ACC112 (cell line): Measurements from ENCODE around the gene PLAAT1.

Experiments used
- H2AFZ ChIP-seq: fragments of 200-600 bp; sonication (generic); one replicate; pipeline ENCODE4 v1.6.0; 2017; ENCODE audit warnings: antibody characterized with exemption, low read length; ENCODE audit not compliant: unreplicated experiment
- H3K27ac ChIP-seq: fragments of 200-600 bp; sonication (generic); 2 replicates; pipeline ENCODE4 v1.5.1; 2014; ENCODE audit warnings: low read depth, mild to moderate bottlenecking, antibody characterized with exemption, low read length, moderate library complexity
- H3K27me3 ChIP-seq: fragments of 200-600 bp; sonication (generic); 2 replicates; pipeline ENCODE4 v1.6.1; 2014; ENCODE audit warnings: mild to moderate bottlenecking, antibody characterized with exemption, low read length, moderate library complexity, mixed read lengths; ENCODE audit not compliant: insufficient read depth
- H3K36me3 ChIP-seq: fragments of 200-600 bp; sonication (generic); 2 replicates; pipeline ENCODE4 v1.6.1; 2016; ENCODE audit warnings: mild to moderate bottlenecking, antibody characterized with exemption, low read length, moderate library complexity, mixed read lengths; ENCODE audit not compliant: insufficient read depth
- H3K4me1 ChIP-seq: fragments of 200-600 bp; sonication (generic); one replicate; pipeline ENCODE4 v1.6.1; 2016; ENCODE audit warnings: low read length, mixed read lengths; ENCODE audit not compliant: insufficient read depth, unreplicated experiment, control insufficient read depth
- H3K4me3 ChIP-seq: fragments of 200-600 bp; sonication (generic); 2 replicates; pipeline ENCODE4 v1.5.1; 2014; ENCODE audit warnings: mild to moderate bottlenecking, low read depth, low read length
- H3K79me2 ChIP-seq: fragments of 200-600 bp; sonication (generic); one replicate; pipeline ENCODE4 v1.6.0; 2016; ENCODE audit warnings: low read length; ENCODE audit not compliant: control insufficient read depth, unreplicated experiment, insufficient read depth

The PLAAT1 gene

DNA sequence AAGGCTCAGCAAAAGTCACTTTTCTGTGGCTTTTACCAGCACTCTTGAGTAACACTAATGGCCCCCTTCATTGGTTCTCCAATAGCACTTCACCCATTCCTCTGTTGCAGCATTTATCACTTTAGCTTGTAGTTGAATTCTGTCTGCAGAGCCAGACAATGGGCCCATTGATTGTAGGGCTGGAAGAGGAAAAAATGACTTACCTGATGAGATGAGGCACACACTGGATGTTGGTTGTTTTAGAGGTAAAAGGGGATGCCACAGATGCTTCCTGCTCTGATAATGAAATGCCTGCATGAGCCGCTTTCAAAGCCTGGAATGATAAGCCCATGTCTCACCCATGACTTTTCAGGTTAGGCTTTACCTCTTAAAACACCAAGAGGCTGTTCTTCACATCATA, 64.3 kb downstream of the PLAAT1 start:
- no peak overlapping the region for H2AFZ ChIP-seq
- no peaks in the 10 kb centered on the region for H3K36me3 ChIP-seq
- H3K79me2 ChIP-seq: no peaks in the 10 kb centered on the region
- no peaks in the 10 kb centered on the region for H3K4me1 ChIP-seq
- H3K4me3 ChIP-seq: no peak overlapping the region
- H3K27me3 ChIP-seq: no peaks in the 10 kb centered on the region
- no peak overlapping the region for H3K27ac ChIP-seq

DNA sequence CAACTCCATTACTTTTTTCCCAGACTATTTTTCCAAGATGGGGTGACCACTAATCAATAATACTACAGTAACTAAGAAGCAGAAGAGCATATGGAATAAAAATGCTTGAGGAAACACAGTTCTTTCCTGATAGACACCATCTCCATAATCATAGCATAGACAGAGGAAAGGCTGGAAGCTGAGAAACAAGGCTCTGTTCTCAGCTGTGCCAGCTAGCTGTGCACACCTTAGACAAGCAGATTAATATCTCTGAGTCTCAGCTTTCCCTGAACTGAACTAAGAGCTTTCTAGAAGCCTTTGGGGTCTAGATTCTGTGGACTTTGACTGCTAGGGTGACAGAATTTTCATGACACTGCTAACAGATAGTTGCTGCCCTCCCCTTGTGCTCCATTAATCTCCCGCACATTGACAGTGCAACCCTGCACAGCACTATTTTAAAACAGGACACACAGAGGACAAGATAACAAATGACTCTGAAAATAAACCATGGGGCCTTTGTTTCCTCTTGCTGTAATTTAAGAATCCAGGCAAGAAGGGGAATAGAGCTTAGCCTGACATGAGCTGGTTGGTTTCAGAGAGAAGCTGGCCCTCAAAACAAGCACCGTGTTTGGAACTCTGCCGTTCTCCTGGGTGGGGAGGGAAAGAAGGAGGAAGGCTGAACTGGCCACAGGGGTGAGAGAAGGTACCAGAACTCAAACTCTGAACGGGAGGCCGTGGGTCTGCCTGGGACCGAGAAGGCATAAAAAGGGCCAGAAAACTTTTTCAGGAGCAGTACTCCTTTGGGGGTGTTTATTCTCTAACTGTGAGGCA, 70.1 kb downstream of the PLAAT1 start:
- Histone ChIP-seq H3K4me1 (no peaks in the 10 kb centered on the region), H3K27ac (no peak overlapping the region), H3K36me3 (no peaks in the 10 kb centered on the region), H3K4me3 (no peak overlapping the region), H3K79me2 (no peaks in the 10 kb centered on the region), H2AFZ (no peak overlapping the region), H3K27me3 (no peaks in the 10 kb centered on the region)

DNA sequence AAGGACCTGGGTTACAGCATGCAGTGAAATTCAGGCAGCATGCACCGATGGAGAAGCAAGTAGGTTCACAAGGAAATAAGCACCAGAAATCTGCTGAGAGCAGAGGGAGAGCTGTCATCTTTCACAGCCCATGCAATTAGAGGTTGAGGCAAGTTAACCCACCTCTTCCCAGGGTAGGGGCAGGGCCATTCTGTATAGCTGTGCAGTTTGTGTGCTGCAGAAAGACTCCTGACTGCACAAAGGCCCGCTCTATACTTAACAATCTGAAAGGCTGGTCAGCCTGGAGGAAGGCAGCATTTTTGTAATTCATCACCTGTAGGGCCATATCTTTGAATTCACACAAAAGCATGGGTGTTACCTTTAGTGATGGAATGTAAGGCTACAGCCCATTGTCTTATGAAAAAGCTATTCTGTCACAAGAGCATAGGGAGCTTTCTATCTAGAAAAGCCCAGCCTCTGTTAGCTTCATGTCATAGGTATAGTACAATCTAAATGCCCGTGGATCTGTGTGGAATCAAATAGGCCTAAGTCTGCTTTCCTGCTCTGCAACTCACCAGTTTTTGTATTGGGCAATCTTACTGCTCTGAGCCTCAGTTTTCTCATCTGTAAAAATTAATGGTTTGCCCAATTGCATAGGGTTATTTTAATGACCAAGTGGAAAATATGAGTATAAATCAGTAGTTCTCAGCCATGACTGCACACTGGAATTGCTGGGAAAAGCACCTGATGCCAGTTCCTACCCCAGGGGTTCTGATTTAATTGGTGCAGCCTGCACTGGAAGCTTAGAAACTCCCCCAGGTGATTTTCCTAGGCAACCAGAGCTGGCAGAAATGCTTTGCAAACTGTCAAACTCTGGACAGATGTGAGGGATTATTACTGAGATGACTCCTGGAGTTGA, 72.3 kb downstream of the PLAAT1 start:
- H2AFZ ChIP-seq: no peak overlapping the region
- H3K4me1 ChIP-seq: no peaks in the 10 kb centered on the region
- H3K27me3 ChIP-seq: no peaks in the 10 kb centered on the region
- H3K79me2 ChIP-seq: no peaks in the 10 kb centered on the region
- H3K4me3 ChIP-seq: no peak overlapping the region
- no peaks in the 10 kb centered on the region for H3K36me3 ChIP-seq
- H3K27ac ChIP-seq: no peak overlapping the region

DNA sequence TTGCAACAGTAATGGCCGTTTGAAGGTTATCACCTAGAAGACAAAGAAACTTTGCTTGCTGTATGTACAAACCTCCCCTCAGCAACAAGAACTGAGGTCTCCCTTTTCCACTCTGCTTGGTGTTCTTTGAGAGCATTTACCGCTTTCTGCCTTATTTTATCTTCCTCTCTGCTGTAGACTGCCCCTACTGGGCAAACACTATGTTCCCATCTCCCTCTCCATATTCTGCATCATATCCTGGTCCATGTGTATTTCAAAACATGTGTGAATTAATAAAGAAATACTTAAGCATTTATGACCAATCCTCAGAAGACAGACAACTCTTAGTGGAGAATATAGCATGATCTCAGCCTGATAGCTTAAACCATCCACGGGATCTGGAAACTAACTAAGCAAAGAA, 73.1 kb downstream of the PLAAT1 start:
- Histone ChIP-seq H3K27ac (no peak overlapping the region), H3K79me2 (no peaks in the 10 kb centered on the region), H3K4me3 (no peak overlapping the region), H2AFZ (no peak overlapping the region), H3K27me3 (no peaks in the 10 kb centered on the region), H3K4me1 (no peaks in the 10 kb centered on the region), H3K36me3 (no peaks in the 10 kb centered on the region)

DNA sequence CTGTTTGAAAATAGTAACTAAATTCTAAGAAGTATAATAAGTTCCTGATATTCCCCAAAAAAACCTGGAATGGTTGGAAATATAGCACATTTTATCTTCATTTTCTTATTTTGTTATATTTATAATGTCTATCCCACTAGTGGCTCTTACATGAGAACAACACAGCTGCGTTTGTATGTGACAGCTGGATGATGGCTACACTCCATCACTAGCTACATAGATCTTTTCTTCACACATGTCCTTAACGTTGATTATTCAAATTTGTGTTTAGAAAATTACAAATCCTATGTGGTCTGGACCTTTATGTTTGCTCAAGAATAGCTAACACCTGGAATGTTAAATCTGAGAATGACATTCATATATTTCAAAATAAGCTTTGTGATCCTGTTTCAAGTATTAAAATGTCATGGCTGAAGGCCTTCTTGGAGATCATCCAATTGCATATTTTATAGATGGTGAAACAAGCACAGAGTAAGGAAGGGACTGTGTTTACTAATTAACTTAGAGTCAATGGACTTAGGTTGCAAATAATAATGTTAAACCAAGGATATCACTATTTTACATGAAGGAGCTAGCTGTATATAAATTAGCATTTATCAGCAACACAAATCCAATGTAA, 76.8 kb downstream of the PLAAT1 start:
- H3K4me3 ChIP-seq: no peak overlapping the region
- H2AFZ ChIP-seq: no peak overlapping the region

More for the DNA sequence above, 76.8 kb downstream of the PLAAT1 start:
- no peaks in the 10 kb centered on the region for H3K27me3 ChIP-seq
- no peaks in the 10 kb centered on the region for H3K79me2 ChIP-seq
- H3K36me3 ChIP-seq: no peaks in the 10 kb centered on the region
- no peaks in the 10 kb centered on the region for H3K4me1 ChIP-seq
- H3K27ac ChIP-seq: no peak overlapping the region
